Activated gamma-delta T cell treated with anti-CD3 and anti-CD28 coated beads, Interleukin-2, amount 50 U/mL, for 16 hours (primary cell): ENCODE data around the gene CFAP20DC.
"Not testable (repeated sequence)": the region's sequence is repeated elsewhere in the genome, so short reads cannot be mapped to it uniquely, and the experiment has no call there.

Experiments used
- DNase-seq: peaks from one replicate; pipeline ENCODE4 v3.0.0-alpha.2; 2020; ENCODE audit warnings: low read depth

CFAP20DC gene

GRCh38 chr3:59049671-59050331 lies at the start of gene CFAP20DC:
TSS of gene CFAP20DC (minus strand) at chr3:59050025. CDS start at chr3:59049631, 394 bp downstream.
- peak; percentile 68 for DNase-seq

- DNase-seq = not testable (repeated sequence)
These were observed 48.7 kb upstream of the CFAP20DC start for GRCh38 chr3:59098516-59098915.

- no peak for DNase-seq
These were observed 44.6 kb upstream of the CFAP20DC start for GRCh38 chr3:59094446-59094845.

- no peak for DNase-seq
These were observed 43.7 kb upstream of the CFAP20DC start for GRCh38 chr3:59093521-59093920.

GRCh38 chr3:59088761-59089160 lies 38.9 kb upstream of the CFAP20DC start:
- no peak for DNase-seq

- no peak for DNase-seq
These were observed 36.2 kb upstream of the CFAP20DC start for GRCh38 chr3:59085976-59086375.

- DNase-seq = no peak
These were observed 34.8 kb upstream of the CFAP20DC start for GRCh38 chr3:59084583-59084982.

- no peak for DNase-seq
These were observed 32.3 kb upstream of the CFAP20DC start for GRCh38 chr3:59082106-59082505.

GRCh38 chr3:59081071-59081470 lies 31.2 kb upstream of the CFAP20DC start:
- no peak for DNase-seq

GRCh38 chr3:59079962-59080361 lies 30.1 kb upstream of the CFAP20DC start:
- DNase-seq = no peak

- no peak for DNase-seq
These were observed 24.9 kb upstream of the CFAP20DC start for GRCh38 chr3:59074764-59075163.

GRCh38 chr3:59072681-59073080 lies 22.9 kb upstream of the CFAP20DC start:
- no peak for DNase-seq

GRCh38 chr3:59069838-59070237 lies 20.0 kb upstream of the CFAP20DC start:
- no peak for DNase-seq

- no peak for DNase-seq
These were observed 15.4 kb upstream of the CFAP20DC start for GRCh38 chr3:59065240-59065639.

GRCh38 chr3:59064728-59065127 lies 14.9 kb upstream of the CFAP20DC start:
- no peak for DNase-seq

- DNase-seq = no peak
These were observed 14.5 kb upstream of the CFAP20DC start for GRCh38 chr3:59064276-59064675.

- DNase-seq = no peak
These were observed 6.9 kb upstream of the CFAP20DC start for GRCh38 chr3:59056706-59057105.

- no peak for DNase-seq
These were observed 3.1 kb upstream of the CFAP20DC start for GRCh38 chr3:59052803-59053411.

- not testable (repeated sequence) for DNase-seq
These were observed 1.1 kb upstream of the CFAP20DC start for GRCh38 chr3:59050811-59051414.

- no peak for DNase-seq
These were observed 3.0 kb downstream of the CFAP20DC start for GRCh38 chr3:59046839-59047238.

GRCh38 chr3:59043391-59043790 lies 6.4 kb downstream of the CFAP20DC start:
- no peak for DNase-seq

- no peak for DNase-seq
These were observed 8.9 kb downstream of the CFAP20DC start for GRCh38 chr3:59040902-59041301.

- DNase-seq = no peak
These were observed 22.2 kb downstream of the CFAP20DC start for GRCh38 chr3:59027607-59028006.

- no peak for DNase-seq
These were observed 26.2 kb downstream of the CFAP20DC start for GRCh38 chr3:59023612-59024011.
